Epithelial cell of esophagus (primary cell): ENCODE measurements around the gene SOX13.

Source experiments
- DNase-seq: peaks from one replicate; pipeline ENCODE4 v3.0.0; 2010; ENCODE audit warnings: low read depth
- H3K4me3 ChIP-seq: 2 replicates; pipeline ENCODE4 v1.5.1; 2011; ENCODE audit warnings: mild to moderate bottlenecking, low read length, control low read depth
- TF ChIP-seq, protein P1 (sequence below): IDR thresholded peaks from 2 replicates; pipeline ENCODE4 v1.5.1; 2011; ENCODE audit warnings: low read depth, mild to moderate bottlenecking, low read length, control low read depth, inconsistent platforms; ENCODE audit not compliant: insufficient read depth; ENCODE audit errors: missing control alignments

Gene SOX13

DNA sequence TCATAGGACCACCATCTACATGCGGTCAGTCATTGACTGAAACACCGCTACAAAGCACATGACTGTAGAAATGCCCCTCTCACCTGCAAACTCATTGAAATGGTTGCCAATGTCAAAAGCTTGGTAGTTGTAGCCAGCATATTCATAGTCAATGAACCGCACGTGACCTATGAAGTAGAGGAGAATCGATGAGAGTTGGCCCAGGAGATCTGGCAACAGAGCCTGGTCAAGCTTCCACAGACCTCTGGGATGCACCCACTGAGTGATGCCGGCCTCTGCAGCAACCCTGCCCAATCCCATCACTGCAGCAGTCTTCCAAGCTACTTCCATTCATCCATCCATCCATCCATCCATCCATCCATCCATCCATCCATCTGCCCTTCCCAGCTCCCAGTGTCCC is 67.0 kb downstream of the SOX13 start:
- DNase-seq, result no peak
- no peak overlapping the region for H3K4me3 ChIP-seq
- TF ChIP-seq, protein P1, sequence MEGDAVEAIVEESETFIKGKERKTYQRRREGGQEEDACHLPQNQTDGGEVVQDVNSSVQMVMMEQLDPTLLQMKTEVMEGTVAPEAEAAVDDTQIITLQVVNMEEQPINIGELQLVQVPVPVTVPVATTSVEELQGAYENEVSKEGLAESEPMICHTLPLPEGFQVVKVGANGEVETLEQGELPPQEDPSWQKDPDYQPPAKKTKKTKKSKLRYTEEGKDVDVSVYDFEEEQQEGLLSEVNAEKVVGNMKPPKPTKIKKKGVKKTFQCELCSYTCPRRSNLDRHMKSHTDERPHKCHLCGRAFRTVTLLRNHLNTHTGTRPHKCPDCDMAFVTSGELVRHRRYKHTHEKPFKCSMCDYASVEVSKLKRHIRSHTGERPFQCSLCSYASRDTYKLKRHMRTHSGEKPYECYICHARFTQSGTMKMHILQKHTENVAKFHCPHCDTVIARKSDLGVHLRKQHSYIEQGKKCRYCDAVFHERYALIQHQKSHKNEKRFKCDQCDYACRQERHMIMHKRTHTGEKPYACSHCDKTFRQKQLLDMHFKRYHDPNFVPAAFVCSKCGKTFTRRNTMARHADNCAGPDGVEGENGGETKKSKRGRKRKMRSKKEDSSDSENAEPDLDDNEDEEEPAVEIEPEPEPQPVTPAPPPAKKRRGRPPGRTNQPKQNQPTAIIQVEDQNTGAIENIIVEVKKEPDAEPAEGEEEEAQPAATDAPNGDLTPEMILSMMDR, result no peak

DNA sequence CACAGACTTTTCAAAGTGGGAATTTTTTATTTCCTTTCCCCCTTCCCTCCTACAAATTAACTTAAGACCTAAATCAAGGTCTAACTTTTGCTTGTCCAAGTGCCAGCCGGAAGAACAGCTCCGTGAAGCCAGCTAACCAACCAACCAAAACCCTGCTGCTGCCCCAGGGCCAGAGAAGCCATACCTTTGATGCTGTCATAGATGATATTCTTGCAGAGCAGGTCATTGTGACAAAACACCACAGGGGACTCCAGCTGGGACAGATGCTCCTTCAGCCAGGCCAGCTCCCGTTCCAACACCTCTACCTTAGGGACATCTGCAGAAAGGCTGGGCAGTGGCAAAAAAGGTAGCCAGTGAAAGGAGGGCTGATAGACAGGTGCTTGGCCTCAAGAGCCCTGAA is 68.2 kb downstream of the SOX13 start:
- TF ChIP-seq, protein P1, result no peak
- no peak overlapping the region for H3K4me3 ChIP-seq
- no peak for DNase-seq

DNA sequence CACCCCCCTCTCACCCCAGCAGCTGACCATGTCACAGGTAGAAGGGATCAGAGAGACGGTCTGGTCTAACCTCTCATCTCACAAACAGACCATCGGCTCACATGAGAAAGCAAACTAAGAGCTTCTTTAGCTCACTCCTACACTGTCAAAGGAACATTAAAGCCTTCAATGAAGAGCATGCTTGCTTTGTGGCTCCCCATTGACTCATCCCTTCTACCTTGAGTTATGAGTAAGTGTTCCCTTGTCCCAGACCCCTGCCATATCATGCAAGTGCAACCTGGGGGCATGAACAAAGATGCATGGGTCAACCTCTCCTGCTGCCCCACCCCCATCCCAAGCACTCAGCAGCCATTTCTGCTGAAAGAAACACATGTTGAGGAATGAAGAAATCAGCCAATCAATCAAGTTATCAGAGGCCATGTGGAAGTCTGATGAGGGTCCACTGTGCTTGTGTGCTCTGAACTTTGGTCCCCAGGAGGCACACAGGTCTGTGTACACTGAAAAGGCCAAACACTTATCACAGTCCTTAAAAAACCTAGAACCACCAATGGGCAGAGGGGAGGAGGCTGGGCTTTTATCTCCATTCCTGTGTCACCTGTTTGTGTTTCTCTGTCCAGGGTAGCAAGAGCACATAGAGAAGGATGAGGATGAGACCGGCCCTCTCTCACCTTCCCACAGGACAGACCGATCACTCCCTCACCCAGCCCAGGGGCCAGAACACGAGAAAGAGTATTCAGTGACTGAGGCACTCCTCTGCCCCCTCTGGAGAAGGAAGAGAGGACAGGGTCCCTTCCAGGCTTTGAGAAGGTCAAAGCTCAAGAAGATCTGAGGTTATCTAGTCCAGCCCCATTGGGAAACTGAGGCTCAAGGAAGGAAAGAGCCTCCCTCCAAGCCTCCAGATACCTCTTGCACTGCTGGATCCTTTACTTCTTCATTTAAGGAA is 69.4 kb downstream of the SOX13 start:
- H3K4me3 ChIP-seq, result no peak overlapping the region
- DNase-seq, result no peak
- TF ChIP-seq, protein P1, result peak; percentile 7

DNA sequence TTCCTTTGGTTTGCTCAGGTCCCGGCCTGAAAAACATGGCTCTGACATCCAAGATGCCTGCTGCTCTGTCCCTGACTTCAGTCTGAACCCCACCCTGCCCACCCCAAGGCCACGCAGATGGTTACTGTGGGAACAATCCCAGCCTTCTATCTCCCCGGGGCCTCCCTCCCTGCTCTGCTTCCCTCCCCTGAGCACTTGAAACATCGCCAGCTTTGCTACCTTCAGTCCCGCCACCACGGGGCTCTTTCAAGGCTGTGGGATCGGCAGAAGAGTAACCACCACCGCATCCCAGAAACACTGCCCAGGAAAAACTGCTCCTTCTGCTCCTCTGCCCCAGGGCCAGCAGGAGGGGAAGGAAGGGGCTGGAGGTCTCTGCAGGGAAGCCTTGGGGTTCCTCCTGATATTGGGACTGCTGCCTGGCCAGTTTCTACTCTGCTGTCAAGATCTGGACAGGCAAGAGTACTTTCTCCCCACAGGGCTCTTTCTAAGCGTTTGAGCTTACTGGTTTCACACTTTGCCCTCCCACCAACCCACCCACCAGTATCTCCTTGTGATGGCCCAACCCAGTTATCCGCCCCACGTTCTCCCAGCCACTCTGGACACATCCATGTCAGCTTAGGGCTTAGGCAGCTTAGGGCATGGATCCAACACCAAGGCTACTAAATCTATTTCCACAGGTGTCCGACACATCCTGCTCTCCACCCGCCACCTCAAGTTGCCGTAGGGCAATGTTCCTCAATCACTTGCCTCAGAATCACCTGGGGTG is 70.5 kb downstream of the SOX13 start:
- no peak for DNase-seq
- TF ChIP-seq, protein P1, result no peak
- H3K4me3 ChIP-seq, result no peak overlapping the region

DNA sequence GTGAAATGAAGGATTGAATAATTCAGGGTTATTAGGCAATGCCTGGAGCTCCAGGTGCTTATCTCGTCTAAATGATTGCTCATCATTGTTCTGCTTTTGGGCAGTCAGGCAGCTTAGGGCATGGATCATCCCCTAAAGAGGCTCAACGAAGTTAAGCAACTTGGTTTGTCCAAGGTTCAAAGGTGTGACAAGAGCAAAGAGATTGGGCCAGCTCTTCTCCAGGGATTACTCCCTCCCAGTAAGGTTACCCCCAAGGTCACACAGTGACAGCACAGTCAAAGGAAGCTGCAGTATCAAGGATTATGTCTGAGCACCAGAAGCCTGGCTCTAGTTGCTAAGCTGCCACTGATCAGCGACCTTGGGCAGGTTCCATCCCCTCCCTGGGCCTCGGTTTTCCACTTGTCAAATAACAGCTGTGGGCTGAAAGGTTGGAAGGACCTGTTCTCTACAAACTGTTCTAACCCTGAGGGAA is 72.2 kb downstream of the SOX13 start:
- TF ChIP-seq, protein P1, result no peak
- no peak overlapping the region for H3K4me3 ChIP-seq
- DNase-seq, result peak; percentile 42

DNA sequence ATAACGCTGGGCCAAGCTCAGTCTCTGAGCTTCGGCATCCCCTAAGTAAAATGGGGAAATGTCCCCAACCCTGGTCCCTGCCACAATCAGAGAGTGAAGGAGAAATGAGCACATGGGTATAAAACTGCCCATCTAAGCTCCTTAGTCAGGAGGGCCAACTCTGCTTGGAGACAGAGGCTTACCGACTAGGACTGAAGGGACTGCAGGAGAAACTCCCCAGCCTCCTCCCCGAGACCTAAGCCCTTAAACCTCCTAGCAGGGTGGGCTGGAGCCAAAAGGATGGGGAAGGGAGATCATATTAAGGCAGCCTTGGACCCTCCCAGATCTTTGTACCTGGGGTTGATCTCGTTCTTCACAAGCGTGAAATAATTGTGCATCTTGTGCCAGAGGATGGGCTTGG is 73.4 kb downstream of the SOX13 start:
- no peak overlapping the region for H3K4me3 ChIP-seq
- no peak for DNase-seq
- TF ChIP-seq, protein P1, result no peak
